ENCODE measurements around the gene LRRC23.

The LRRC23 gene

DNA sequence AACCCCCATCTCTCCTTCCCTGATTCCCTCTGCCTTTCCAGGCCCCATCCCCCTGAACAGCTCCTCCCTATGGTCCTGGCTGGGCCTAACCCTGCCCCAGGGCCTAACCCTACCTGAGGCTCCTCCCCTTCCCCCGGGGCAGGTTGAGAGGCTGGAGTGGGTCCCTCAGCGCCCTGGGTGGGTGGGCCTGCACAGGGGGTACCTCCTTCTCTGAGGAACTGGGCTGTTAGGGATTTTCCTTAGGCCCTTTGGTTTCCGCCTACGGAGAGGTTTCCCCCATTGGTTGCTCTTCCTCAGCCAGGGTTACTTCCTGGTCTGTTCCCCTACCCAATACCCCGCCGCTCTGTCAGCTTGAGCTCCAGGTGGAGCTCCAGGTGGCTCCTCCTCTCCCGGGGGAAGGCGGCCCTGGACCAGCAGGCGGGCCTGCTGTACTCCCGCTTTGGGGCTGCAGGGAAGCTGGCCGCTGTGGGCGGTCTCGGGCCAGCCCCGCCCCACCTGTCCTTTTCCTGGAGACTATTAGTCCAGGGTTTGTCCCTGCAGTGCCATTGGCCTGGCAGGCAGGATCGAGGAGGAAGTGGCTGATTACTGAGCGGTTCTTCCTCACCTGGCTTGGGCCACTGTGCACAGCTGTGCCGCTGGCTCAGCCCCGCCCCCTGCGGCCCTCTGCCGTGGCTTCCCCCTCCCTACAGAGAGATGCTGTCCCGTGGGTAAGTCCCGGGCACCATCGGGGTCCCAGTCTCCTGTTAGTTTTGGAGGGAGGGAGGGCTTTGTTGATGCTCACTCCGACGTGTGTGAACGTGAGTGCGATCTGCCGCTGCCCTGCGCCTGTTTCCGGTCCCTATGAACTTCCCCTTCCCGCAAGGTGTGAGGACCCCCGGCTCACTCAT lies 41.7 kb downstream of the LRRC23 start:
- peak; percentile 100 for DNase-seq

DNA sequence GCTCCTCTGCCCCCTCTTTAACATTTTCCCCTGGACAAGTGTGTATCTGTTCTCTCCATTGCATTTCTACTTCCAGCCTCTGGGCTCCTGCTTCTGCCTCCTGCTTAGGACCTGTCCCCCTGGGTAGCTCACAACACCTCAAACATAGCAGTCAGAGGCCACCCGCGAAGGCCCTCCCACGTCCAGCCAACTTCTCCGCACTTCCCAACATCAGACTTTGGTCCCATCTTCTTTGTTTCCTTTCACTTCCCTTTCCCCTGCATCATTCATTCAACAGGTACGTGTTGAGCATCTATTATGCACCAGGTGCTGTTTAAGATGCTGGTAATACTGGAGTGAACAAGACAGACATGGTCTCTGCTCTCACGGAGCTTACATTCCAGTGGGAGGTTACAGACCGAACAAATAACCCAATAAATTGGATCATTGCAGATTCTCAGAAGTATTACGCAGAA lies 42.3 kb downstream of the LRRC23 start:
- DNase-seq, result no peak

DNA sequence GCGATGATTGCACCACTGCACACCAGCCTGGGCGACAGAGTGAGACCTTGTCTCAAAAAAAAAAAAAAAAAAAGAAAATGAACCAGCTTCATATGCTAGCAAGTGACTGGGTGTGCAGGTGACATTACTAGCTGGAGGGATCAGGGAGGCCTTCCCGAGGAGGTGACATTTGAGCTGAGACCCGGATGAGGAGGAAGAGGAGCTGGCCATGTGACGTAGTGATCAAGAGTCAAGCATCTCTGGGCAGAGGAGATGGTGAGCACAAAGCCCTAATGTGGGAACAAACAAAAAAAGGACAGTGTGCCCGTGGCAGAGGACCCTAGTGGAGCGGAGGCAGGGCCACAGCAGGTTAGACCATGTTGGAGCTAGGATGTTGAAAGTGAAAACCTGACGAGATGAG lies 43.0 kb downstream of the LRRC23 start:
- no peak for DNase-seq

DNA sequence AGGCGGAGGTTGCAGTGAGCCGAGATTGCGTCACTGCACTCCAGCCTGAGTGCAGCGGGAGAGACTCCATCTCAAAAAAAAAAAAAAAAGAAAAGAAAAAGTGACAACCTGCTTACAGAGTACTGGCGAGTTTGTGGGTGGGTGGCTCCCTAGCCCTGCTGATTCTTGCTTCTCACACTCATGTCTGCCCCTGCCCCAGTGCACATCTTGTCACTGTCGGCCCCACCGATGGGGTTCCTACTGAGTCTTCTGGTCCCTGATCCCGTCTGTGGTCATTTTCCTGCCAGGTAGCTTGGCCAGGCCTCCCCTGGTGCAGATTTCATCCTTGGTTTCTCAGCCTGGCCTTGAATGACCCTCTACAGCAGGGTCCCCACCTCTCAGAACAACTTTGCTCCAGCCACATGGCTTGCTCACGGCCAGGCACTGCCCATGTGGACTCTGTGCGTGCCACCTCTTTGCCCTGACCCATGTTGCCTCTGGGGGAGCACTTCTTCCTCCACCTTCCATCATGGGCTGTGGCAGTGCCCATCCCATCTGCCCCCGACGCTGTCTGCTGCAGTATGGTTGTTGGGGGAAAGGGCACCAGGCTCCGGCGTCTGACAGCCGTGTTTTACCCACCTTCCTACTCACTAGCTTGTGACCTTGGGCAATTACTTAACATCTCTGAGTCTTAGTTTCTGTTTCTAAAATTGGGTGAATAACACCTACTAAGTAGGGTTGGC lies 44.4 kb downstream of the LRRC23 start:
- no peak for DNase-seq

DNA sequence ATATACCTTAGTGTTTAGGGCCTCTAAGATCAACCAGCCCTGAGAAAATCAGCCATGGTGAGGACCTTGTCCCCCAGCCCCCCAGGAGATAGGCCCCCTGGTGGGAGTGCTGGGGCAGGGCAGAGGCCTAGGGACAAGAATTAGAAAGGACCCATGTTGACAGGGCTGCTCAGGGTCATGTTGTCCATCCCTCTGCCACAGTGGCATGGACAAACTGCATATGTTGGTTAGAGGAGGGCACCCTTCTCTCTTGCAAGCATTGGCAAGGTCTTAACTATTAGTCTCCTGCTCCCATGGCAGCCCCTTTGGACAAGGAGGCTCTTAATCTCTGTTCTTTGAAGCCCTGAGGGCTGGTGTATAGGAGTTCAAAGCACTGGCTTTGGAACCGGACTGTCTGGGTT lies 45.8 kb downstream of the LRRC23 start:
- DNase-seq, result no peak

DNA sequence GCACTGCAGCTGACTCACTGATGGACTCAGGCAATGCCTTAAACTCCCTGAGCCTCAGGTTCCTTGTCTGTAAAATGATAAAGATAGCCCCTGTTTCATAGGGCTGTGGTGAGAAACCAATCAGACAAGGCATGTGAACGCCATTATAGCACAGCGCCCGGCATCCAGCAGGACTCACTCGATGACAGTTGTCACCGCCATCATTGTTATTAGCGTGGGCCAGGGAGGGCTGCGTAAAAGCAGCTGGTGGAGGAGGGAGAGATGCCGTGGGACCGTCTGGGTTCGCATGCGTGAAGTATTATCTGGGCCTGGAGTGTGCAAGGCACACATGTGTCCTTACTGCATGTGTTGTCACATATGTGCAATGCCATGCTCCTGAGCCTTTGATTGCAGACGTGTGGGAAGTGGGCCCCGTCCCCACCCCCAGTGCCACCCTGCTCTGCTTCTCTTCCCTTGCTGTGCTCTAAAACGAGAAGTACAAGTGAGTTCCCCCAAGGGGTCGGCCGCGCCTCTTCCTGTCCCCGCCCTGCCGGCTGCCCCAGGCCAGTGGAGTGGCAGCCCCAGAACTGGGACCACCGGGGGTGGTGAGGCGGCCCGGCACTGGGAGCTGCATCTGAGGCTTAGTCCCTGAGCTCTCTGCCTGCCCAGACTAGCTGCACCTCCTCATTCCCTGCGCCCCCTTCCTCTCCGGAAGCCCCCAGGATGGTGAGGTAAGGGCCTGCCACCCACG lies 46.4 kb downstream of the LRRC23 start, which contains the start of gene PTPN6:
TSS of gene PTPN6 (plus strand) at position 546 of the 730 bp plus-strand sequence. CDS start at position 703, 157 bp downstream.
- no peak for DNase-seq

DNA sequence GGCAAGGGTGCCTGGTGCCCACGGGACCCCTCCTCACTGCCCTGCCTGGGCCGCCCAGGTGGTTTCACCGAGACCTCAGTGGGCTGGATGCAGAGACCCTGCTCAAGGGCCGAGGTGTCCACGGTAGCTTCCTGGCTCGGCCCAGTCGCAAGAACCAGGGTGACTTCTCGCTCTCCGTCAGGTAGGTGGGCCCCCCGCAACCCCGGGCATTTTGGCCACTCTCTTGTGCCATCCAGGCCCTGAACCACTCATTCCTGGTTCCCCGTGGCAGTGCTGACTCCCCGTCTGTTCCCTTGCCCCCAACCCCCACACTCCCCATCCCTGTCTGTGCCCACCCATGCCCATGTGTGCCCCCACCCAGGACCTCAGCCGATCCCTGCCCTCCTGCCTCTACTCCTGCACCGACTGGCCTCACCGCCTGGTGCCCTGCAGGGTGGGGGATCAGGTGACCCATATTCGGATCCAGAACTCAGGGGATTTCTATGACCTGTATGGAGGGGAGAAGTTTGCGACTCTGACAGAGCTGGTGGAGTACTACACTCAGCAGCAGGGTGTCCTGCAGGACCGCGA lies 47.0 kb downstream of the LRRC23 start:
- DNase-seq, result no peak

DNA sequence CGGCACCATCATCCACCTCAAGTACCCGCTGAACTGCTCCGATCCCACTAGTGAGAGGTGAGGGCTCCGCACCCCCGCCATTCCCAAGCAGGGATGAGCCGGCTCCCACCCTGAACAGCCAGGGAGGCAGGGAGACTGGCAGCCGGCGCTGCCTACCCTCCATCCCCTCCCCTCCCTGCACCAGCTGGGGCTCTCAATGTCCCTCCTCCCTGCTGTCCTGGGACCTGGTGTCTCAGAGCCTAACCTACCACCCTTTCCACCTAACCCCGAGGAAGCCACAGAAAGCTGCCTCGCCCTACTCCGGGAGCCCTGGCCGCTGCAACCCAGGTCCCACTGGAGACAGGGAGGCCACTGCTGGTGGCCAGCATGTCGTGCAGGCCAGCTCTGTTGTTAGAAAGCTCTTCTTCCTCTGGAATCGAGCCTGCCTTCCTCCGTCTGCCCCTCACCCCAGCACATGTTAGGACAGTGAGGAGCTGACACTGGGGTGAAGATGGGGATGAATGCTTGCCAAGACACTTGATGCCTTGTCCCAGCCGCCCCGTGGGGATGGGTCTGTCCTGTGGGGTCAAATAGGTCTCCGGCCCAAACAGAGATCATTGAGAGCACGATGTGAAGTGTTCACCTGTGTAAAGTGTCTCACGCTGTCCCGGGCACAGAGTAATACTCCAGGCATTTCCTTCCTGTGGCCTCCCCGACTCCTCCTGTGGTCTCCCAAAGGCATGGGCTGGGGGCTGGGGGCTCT lies 47.7 kb downstream of the LRRC23 start:
- no peak for DNase-seq

DNA sequence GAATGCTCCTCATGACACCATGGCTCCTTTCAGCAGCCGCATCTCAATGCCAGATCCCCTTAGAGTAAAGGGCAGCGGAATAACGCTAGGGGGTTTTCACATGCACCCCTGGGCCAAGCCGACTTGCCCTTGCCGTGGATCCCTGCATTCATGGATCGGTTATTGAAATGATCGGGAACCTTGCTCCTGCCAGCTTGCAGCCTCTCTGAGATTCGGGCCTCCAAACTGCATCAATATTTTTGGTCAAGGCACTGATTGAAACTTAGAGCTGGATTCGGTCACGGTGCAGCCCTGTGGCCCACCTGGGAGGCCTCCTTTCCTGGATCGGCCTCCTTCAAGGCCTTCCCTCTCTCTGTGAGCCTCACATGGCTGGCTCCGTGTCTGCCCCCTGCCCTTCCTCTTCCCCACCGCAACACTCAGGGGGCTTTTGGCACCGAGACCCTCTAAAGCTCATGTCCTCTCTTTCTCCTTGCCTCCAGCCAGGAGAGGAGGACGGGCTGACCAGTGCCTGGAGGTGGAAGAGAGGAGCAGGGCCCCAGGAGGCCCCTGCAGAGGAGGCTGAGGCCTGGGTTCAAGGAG lies 48.3 kb downstream of the LRRC23 start:
- no peak for DNase-seq

DNA sequence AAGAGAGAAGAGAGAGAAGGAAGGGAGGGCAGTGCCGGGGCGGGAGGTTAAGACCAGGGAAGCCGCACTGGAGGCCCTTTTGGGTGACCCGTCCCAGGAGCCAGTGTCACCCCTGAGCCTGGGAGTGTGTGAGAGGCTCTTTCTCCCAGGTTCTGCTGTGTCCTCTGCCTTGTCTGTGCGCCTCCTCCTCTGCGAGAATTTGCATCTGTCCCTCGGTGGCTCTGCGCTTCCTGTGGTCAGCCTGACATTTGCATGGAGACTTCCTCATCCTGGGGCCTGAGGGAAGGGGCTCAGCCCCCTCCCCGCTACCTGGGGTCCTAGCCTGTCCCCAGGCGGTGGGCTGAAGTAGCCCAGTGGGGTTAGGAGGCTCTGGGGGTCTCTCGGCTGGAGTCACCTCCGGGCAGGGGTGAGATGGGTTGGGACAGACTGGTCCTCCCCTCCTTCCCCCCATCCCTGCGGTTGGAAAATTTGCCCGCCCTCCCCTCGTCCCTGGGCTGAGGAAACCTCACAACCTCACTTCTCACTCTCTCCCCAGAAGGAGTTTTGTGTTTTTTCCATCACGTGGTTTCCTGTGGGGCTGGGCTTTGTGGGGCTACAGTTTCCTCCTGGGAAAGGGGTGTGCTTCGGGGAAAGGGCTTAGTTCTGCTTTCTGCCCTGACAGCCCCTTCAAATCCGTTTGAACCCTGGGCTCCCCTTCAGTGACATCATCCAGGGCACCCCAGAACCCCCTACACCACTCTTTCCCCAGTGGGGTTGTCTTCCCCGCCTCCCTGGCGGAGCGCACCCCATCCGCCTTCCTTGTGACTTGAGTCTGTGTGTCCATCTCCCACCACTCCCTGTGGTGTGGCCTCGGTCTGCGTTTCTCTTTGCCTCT lies 49.1 kb downstream of the LRRC23 start:
- no peak for DNase-seq

DNA sequence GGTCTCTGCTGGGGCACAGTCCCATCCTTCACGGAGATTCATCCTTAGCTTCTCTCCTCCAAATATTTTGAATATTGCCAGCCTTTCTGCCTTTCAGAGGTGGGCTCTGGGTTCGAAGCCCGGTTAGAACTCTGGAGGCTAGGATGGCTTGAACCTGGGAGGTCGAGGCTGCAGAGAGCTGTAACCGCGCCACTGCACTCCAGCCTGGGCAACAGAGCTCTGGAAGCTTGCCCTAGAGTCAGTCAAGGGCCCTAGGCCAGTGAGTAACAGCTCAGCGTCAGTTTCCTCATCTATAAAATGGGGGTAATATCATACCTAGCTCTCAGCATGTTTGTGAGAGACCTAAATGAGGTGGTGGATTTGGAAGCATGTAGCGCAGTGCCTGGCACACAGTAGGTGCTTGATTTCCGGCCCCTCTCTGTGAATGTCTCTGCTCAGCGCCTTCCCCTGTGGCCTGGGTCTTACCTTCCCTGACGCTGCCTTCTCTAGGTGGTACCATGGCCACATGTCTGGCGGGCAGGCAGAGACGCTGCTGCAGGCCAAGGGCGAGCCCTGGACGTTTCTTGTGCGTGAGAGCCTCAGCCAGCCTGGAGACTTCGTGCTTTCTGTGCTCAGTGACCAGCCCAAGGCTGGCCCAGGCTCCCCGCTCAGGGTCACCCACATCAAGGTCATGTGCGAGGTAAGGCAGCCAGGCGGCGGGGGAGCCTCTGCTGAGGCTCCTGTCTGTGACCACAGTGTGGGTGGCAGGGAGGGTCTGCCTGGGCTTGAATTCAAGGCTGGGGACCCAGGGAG lies 49.9 kb downstream of the LRRC23 start:
- DNase-seq, result no peak

DNA sequence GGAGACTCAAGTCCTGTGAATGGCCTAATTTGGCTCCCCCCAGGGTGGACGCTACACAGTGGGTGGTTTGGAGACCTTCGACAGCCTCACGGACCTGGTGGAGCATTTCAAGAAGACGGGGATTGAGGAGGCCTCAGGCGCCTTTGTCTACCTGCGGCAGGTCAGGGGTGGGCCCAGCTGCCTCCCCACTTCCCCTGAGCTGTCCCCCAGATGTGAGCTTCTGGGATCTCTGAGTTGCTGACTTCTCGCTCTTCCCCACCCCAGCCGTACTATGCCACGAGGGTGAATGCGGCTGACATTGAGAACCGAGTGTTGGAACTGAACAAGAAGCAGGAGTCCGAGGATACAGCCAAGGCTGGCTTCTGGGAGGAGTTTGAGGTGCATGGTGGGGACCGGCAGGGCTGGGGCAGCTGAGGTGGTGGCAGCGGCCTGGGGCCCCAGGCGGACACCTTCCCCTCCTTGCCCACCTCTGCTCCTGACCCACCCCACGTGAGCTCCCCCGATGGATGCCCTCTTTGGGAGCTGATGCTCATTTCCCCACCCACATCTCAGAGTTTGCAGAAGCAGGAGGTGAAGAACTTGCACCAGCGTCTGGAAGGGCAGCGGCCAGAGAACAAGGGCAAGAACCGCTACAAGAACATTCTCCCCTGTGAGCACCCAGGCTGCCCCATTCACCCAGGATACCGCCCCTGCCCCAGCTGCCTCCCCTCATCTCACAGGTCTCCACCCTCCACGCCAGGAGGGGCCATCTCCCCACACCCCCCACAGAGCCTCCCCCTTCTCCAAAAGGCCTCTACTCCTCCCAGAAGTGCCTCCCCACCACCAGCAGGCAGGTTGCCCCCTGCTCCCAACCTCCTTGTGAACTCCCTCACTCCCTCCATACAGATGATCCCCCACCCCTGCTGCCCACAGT lies 50.7 kb downstream of the LRRC23 start:
- DNase-seq, result no peak

DNA sequence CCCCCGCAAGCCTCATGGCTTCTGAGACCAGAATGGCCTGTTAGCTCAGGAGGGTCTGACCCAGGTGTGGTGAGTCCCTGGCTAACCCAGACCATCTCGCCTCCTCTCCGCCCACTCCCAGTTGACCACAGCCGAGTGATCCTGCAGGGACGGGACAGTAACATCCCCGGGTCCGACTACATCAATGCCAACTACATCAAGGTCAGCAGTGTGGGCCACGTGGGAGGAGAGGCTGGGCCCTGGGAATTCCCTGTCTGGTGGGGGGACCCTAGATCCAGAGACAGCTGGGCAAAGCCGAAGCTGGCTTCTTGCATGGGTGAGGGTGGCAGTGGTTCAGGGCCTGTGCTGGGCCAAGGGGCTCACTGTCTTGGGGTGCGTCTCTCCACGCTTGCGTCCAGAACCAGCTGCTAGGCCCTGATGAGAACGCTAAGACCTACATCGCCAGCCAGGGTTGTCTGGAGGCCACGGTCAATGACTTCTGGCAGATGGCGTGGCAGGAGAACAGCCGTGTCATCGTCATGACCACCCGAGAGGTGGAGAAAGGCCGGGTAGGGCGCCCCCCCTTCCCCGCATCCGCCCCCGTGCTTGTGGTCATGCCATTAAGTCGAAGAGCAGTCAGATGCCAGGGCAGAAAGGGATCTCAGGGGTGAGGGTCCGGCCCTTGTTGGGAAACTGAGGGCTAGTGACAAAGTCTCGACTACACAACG lies 51.6 kb downstream of the LRRC23 start:
- DNase-seq, result no peak

DNA sequence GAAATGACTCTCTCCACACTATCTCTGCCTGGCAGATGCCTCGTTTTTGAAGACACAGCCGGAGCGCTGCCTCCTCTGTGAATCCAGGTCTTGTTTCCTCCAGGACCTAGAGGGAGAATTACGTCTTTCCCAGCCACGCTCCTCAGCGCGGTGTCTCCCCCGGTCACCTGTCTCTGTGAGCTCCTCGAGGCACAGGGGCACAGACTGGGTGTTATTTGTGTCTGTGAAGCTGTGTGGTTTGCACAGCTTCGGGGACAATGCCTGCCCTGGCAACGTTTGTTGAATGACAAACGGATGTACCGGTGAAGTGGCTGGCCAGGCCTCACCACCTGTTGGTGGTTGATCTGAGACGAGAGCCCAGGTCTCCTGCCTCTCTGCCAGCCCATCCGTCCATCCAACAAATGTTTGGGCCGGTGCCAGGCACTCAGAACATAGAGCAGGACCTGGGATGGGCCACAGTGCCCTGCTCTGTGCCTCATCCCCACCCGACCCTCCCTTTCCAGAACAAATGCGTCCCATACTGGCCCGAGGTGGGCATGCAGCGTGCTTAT lies 52.6 kb downstream of the LRRC23 start:
- DNase-seq, result no peak

DNA sequence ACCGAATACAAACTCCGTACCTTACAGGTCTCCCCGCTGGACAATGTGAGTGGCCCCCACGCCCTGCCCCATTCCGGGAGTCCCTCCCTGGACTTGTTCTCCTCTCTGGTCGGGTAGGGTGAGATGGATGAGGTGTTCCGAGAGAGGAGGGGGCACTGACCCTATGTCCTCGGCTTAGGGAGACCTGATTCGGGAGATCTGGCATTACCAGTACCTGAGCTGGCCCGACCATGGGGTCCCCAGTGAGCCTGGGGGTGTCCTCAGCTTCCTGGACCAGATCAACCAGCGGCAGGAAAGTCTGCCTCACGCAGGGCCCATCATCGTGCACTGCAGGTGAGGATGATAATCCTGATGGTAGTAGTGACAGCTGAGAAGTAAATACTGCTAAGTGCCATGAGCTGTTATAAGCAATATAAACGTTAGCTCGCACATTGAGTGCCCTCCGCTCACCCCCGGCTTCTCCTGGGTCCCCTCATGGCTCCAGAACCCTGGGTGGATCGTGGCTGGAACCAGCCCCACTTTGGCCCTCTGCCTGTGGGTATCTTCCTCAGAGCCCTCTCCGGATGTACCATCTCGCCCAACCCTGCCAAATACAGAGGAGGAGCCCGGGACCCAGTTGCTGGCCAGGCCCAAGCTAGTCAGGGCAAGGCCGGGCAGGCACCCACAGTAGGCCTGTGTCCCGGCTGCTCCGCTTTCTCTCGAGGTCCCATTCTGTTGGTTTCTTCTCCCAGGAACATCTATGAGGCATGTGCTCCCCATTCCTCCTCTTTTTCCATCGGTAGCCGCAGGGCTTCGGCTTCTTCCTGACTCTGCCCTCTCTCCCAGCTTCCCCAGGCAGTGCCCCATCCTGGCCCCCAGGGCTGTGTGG lies 53.4 kb downstream of the LRRC23 start:
- no peak for DNase-seq

DNA sequence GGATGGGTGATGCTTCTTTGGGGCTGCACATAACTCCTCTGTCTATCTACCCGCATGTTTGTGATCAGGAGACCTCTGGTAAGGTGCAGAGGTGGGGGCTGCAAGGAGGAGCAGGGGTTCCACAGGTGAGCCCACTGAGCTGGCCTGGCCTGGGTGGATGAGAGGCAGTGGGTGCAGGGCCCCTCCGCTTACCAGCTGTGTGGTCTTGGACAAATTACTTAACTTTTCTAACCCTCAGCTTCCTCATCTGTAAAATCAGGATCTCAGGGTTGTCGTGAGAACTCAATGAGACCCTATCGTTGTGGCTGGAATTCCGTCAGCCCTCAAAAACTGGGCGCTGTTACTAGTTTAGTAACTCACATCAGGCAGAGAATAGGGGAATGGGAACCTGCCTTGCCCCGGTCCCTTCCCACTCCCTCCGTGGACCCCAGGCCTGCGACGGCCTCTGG lies 54.0 kb downstream of the LRRC23 start:
- DNase-seq, result no peak

Data from NCI-H146 (cell line).